ENCODE results near the gene GNB2. TPM values are rescaled to one million over a fixed set of nuclear protein-coding genes. Genes with fewer than 3 reads are reported as not detected.

GNB2 gene
- polyA plus RNA-seq, 2 of the 4 experiments (the other 2 are of a cell fraction) = 50.8 to 163 TPM

- no peak overlapping the region for H3K4me3 ChIP-seq
- DNase-seq (ENCODE audit: low read depth in 1 of 2, low spot score in 1 of 2) (no peak), ATAC-seq (no peak), FAIRE-seq (no peak)
- ChIA-PET CTCF (interaction anchor here (0.7 to 6.4 kb wide), 5 partner anchors 8 to 554 kb away, joined by 3 to 54 read pairs (median 6); partner anchors contain the start of gene GIGYF1), POLR2A (no interaction called here)
- peaks cover 19% of the 10 kb centered on the region for H3K4me1 ChIP-seq
- TF ChIP-seq BHLHE40 (IDR thresholded peaks at IDR 0.05; ENCODE audit: low read depth, low read length) = no peak
- TF ChIP-seq E2F6 (IDR thresholded peaks at IDR 0.05; ENCODE audit: borderline replicate concordance, low read depth) = no peak
- TF ChIP-seq FOXS1 (CRISPR knock-in tag; IDR thresholded peaks at IDR 0.05) = no peak
- H3K9me3 ChIP-seq = no peaks in the 10 kb centered on the region
- 91% methylated on average over 14 of the region's 16 CpGs for WGBS (ENCODE audit: missing lambda C conversion rate)
- H3K4me2 ChIP-seq = no peak overlapping the region
- no peak overlapping the region for H3K27ac ChIP-seq
Measured at GRCh38 chr7:100684534-100685042, 11.0 kb downstream of the GNB2 start.

GRCh38 chr7:100685049-100685605 lies 11.6 kb downstream of the GNB2 start:
- Histone ChIP-seq H3K4me1 (peaks cover 14% of the 10 kb centered on the region; the same call in 2 of the 3 replicates), H3K9me3 (no peaks in the 10 kb centered on the region), H3K4me2 (no peak overlapping the region), H3K27ac (no peak overlapping the region), H3K4me3 (no peak overlapping the region)
- WGBS (ENCODE audit: missing lambda C conversion rate) = 91% methylated on average over 17 of the region's 18 CpGs
- DNase-seq (ENCODE audit: low read depth in 1 of 2, low spot score in 1 of 2) (no peak), FAIRE-seq (no peak), ATAC-seq (no peak)
- POLR2A ChIA-PET = no interaction called here
- CTCF ChIA-PET = interaction anchor here (0.8 to 4.1 kb wide), 6 partner anchors 8 to 216 kb away, joined by 3 to 54 read pairs (median 6); partner anchors contain the start of gene GIGYF1
- no peak for TF ChIP-seq NFE2L2 (conservative IDR thresholded peaks at IDR 0.05; ENCODE audit: low read length)
- no peak for TF ChIP-seq FOSL2 (IDR thresholded peaks at IDR 0.05)
- TF ChIP-seq FOSL2 (CRISPR knock-in tag; IDR thresholded peaks at IDR 0.05) = no peak

- peaks cover 8% of the 10 kb centered on the region; the same call in 2 of the 3 replicates for H3K4me1 ChIP-seq
- H3K27ac ChIP-seq = no peak overlapping the region
- 85% methylated on average over 10 of the region's 17 CpGs for WGBS (ENCODE audit: missing lambda C conversion rate)
- H3K4me3 ChIP-seq = no peak overlapping the region
- ChIA-PET POLR2A (no interaction called here), CTCF (interaction anchor here (0.8 to 4.1 kb wide), 7 partner anchors 7 to 217 kb away, joined by 3 to 54 read pairs (median 5); partner anchors contain the start of gene GIGYF1)
- FAIRE-seq (no peak), ATAC-seq (no peak), DNase-seq (ENCODE audit: low read depth in 1 of 2, low spot score in 1 of 2) (no peak)
- H3K9me3 ChIP-seq = no peaks in the 10 kb centered on the region
- no peak overlapping the region for H3K4me2 ChIP-seq
- TF ChIP-seq RARB (CRISPR knock-in tag; IDR thresholded peaks at IDR 0.05) (no peak), TP53 (CRISPR knock-in tag; IDR thresholded peaks at IDR 0.05) (no peak), ATOH8 (CRISPR knock-in tag; IDR thresholded peaks at IDR 0.05; ENCODE audit: low read depth) (no peak), ESRRA (IDR thresholded peaks at IDR 0.05; ENCODE audit: borderline replicate concordance, low read length) (no peak), HEYL (CRISPR knock-in tag; IDR thresholded peaks at IDR 0.05) (no peak), EHF (CRISPR knock-in tag; IDR thresholded peaks at IDR 0.05) (no peak), ZC3H11A (IDR thresholded peaks at IDR 0.05) (no peak), CTCF (IDR thresholded peaks at IDR 0.05) (no peak), SREBF2 (IDR thresholded peaks at IDR 0.05) (no peak), HDAC2 (IDR thresholded peaks at IDR 0.05) (no peak), KDM5A (IDR thresholded peaks at IDR 0.05) (no peak), PBX3 (IDR thresholded peaks at IDR 0.05) (no peak)
Measured at GRCh38 chr7:100685631-100686145, 12.1 kb downstream of the GNB2 start.
